ENCODE measurements around the gene LZTS2.

DNA sequence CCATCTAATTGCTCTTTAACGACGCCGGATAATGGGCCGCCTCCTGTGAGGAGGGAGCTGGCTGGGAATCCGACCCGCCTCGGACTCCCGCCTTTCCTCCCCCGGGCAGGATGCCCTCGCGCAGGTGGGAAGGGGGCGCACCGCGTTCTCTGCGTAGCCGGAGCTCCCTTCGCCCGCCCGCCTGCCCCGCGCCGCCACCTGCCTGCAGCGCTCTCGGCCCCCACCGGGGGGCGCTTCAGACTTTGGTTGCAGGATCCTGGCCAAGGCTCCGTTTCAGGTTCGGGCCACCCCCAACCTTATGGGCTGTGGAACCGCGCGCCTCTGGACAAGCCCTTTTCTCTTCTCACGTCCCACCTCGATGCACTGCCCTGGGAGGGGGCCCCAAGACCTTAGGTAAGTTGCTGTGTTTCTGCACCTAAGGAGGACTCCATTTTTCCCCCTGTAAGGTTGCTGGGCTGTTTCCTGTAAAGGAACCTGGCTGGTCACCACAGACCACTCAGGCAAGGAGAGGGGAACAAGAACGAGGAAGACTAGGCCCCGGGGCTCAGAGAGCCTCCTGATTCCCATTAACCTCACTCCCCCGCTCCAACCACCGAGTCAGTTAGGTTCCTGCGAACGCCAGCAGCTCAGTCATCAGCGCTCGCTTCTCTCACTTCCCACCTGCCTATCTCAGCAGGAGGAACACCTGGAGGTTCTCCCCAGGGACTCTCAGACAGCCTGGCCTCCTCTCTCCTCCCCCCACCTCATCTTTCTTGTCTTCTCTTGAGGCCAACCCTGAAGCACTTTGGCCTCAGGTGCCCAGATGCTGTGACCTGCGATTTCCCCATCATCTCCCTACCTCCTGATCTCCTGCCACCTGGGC, 50.8 kb downstream of the LZTS2 start:
- TF ChIP-seq JUND (IDR thresholded peaks at IDR 0.05) (no peak), YY1 (IDR thresholded peaks at IDR 0.05; ENCODE audit: extremely low read depth, insufficient replicate concordance, low read depth, low read length) (no peak)
- TF ChIP-seq, protein P1, sequence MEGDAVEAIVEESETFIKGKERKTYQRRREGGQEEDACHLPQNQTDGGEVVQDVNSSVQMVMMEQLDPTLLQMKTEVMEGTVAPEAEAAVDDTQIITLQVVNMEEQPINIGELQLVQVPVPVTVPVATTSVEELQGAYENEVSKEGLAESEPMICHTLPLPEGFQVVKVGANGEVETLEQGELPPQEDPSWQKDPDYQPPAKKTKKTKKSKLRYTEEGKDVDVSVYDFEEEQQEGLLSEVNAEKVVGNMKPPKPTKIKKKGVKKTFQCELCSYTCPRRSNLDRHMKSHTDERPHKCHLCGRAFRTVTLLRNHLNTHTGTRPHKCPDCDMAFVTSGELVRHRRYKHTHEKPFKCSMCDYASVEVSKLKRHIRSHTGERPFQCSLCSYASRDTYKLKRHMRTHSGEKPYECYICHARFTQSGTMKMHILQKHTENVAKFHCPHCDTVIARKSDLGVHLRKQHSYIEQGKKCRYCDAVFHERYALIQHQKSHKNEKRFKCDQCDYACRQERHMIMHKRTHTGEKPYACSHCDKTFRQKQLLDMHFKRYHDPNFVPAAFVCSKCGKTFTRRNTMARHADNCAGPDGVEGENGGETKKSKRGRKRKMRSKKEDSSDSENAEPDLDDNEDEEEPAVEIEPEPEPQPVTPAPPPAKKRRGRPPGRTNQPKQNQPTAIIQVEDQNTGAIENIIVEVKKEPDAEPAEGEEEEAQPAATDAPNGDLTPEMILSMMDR (IDR thresholded peaks at IDR 0.05 in 2 of 3, conservative IDR thresholded peaks at IDR 0.05 in 1 of 3; ENCODE audit: borderline replicate concordance in 1 of 3, insufficient read depth in 1 of 3, low read depth in 2 of 3, low read length in 2 of 3) = peak in 2 of 3 experiments; percentile 98; a peak in 4 of 6 replicates
- TF ChIP-seq, protein P2, sequence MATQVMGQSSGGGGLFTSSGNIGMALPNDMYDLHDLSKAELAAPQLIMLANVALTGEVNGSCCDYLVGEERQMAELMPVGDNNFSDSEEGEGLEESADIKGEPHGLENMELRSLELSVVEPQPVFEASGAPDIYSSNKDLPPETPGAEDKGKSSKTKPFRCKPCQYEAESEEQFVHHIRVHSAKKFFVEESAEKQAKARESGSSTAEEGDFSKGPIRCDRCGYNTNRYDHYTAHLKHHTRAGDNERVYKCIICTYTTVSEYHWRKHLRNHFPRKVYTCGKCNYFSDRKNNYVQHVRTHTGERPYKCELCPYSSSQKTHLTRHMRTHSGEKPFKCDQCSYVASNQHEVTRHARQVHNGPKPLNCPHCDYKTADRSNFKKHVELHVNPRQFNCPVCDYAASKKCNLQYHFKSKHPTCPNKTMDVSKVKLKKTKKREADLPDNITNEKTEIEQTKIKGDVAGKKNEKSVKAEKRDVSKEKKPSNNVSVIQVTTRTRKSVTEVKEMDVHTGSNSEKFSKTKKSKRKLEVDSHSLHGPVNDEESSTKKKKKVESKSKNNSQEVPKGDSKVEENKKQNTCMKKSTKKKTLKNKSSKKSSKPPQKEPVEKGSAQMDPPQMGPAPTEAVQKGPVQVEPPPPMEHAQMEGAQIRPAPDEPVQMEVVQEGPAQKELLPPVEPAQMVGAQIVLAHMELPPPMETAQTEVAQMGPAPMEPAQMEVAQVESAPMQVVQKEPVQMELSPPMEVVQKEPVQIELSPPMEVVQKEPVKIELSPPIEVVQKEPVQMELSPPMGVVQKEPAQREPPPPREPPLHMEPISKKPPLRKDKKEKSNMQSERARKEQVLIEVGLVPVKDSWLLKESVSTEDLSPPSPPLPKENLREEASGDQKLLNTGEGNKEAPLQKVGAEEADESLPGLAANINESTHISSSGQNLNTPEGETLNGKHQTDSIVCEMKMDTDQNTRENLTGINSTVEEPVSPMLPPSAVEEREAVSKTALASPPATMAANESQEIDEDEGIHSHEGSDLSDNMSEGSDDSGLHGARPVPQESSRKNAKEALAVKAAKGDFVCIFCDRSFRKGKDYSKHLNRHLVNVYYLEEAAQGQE (IDR thresholded peaks at IDR 0.05; ENCODE audit: low read depth) = no peak
